Gastrocnemius medialis (tissue), 4 donors: ENCODE results near the gene DBNL. TPM values are rescaled to one million over a fixed set of nuclear protein-coding genes. Genes with fewer than 3 reads are reported as not detected.

Experiments used
- ATAC-seq, 2 donors: fragments of 150-250 bp; one replicate each; pipeline ENCODE4 v1.9.1; 2016
- DNase-seq, 2 donors: peaks; one replicate each; pipeline ENCODE4 v3.0.0-alpha.2; 2019
- H3K27ac ChIP-seq, 4 donors: fragments of 200-600 bp; sonication (generic); 1 replicate in 1 of 4; 2 replicates in 3 of 4; pipeline ENCODE4 v1.5.1; 2016 to 2018; ENCODE audit warnings: mild to moderate bottlenecking in 2 of 4, moderate library complexity in 1 of 4
- H3K27me3 ChIP-seq, 3 donors: fragments of 200-600 bp; sonication (generic) in 2 of 3; 1 replicate in 1 of 3; 2 replicates in 2 of 3; pipeline versions ENCODE4 v1.5.1 to v1.6.0; 2016 to 2019; ENCODE audit warnings: mild to moderate bottlenecking in 1 of 3, moderate library complexity in 1 of 3
- H3K36me3 ChIP-seq, 2 donors: fragments of 200-600 bp; sonication (generic) in 1 of 2; one replicate each; pipeline ENCODE4 v1.5.1; 2017 to 2018
- H3K4me1 ChIP-seq, 2 donors: fragments of 200-600 bp; sonication (generic) in 1 of 2; one replicate each; pipeline ENCODE4 v1.5.1; 2016 to 2017; ENCODE audit warnings: mild to moderate bottlenecking in 2 of 2
- H3K4me3 ChIP-seq, 4 donors: fragments of 200-600 bp; sonication (generic) in 3 of 4; 1 replicate in 1 of 4; 2 replicates in 3 of 4; pipeline ENCODE4 v1.5.1; 2016 to 2019; ENCODE audit warnings: mild to moderate bottlenecking in 2 of 4
- H3K9me3 ChIP-seq, 3 donors: fragments of 200-600 bp; sonication (generic) in 2 of 3; 1 replicate in 1 of 3; 2 replicates in 2 of 3; pipeline ENCODE4 v1.5.1; 2016 to 2019
- CTCF ChIP-seq, 5 experiments: fragments of 450-650 bp in 3 of 5; fragments of 200-600 bp in 2 of 5; sonication (generic) in 2 of 5; IDR thresholded peaks in 4 of 5; conservative IDR thresholded peaks in 1 of 5; 1 replicate in 4 of 5; 2 replicates in 1 of 5; pipeline ENCODE4 v1.5.1; 2016 to 2019; ENCODE audit warnings: antibody characterized with exemption in 5 of 5, mild to moderate bottlenecking in 3 of 5, moderate library complexity in 3 of 5
- POLR2A ChIP-seq, 2 donors: fragments of 450-650 bp; IDR thresholded peaks; one replicate each; pipeline ENCODE4 v1.6.1; 2017; ENCODE audit warnings: antibody characterized with exemption in 2 of 2, mild to moderate bottlenecking in 2 of 2, moderate library complexity in 2 of 2
- in situ Hi-C, 4 donors: fragments of 200-750 bp; cut with MboI; loops; one replicate each; pipeline versions ENCODE4 v1.15.0 to v1.8.0; 2017; ENCODE audit warnings: low sequenced_read_pairs in 4 of 4
- intact Hi-C: fragments of 100-400 bp; cut with DNase I; formaldehyde crosslinking; loops from one replicate; pipeline ENCODE4 v1.15.1; 2023; ENCODE audit warnings: low total_unique reads
- total RNA-seq, 4 donors: library from RNA; depleted of rRNA; stranded (reverse); fragments of >200 nt; gene quantifications; one replicate each; pipeline versions ENCODE4 v1.1.0 to v1.2.3, GENCODE V29; 2016

DBNL gene
- total RNA-seq, 4 donors from 2014 or later, result 48.0 to 77.2 (median 56.0) TPM

- DNase-seq (no peak), ATAC-seq (no peak)
- intact Hi-C loops (no loop called here), in situ Hi-C loops (no loop called here)
- TF ChIP-seq CTCF (IDR thresholded peaks at IDR 0.05 in 4 of 5, conservative IDR thresholded peaks at IDR 0.05 in 1 of 5) (no peak), POLR2A (IDR thresholded peaks at IDR 0.05) (no peak)
- Histone ChIP-seq H3K9me3 (no peaks in the 10 kb centered on the region), H3K36me3 (no peaks in the 10 kb centered on the region), H3K4me1 (no peaks in the 10 kb centered on the region), H3K4me3 (no peak overlapping the region), H3K27me3 (no peaks in the 10 kb centered on the region), H3K27ac (no peak overlapping the region)
These were observed 51.9 kb downstream of the DBNL start for GRCh38 chr7:44096326-44096881.

GRCh38 chr7:44097064-44097932 is 52.8 kb downstream of the DBNL start:
- in situ Hi-C loops, result no loop called here
- Histone ChIP-seq H3K27me3 (no peaks in the 10 kb centered on the region), H3K4me3 (no peak overlapping the region), H3K9me3 (no peaks in the 10 kb centered on the region), H3K4me1 (no peaks in the 10 kb centered on the region), H3K27ac (no peak overlapping the region), H3K36me3 (no peaks in the 10 kb centered on the region)
- TF ChIP-seq CTCF (IDR thresholded peaks at IDR 0.05 in 4 of 5, conservative IDR thresholded peaks at IDR 0.05 in 1 of 5) (no peak), POLR2A (IDR thresholded peaks at IDR 0.05) (no peak)
- DNase-seq, result no peak
- intact Hi-C loops, result no loop called here
- no peak for ATAC-seq

- H3K4me3 ChIP-seq, result no peak overlapping the region
- in situ Hi-C loops (no loop called here), intact Hi-C loops (no loop called here)
- H3K27ac ChIP-seq, result no peak overlapping the region
- H3K27me3 ChIP-seq, result no peaks in the 10 kb centered on the region
- no peak for DNase-seq
- H3K4me1 ChIP-seq, result no peaks in the 10 kb centered on the region
- TF ChIP-seq POLR2A (IDR thresholded peaks at IDR 0.05), result no peak
- no peak for TF ChIP-seq CTCF (IDR thresholded peaks at IDR 0.05 in 4 of 5, conservative IDR thresholded peaks at IDR 0.05 in 1 of 5)
- no peaks in the 10 kb centered on the region for H3K36me3 ChIP-seq
- no peak for ATAC-seq
- H3K9me3 ChIP-seq, result no peaks in the 10 kb centered on the region
These were observed 53.9 kb downstream of the DBNL start for GRCh38 chr7:44098092-44099068.

GRCh38 chr7:44099669-44100068 is 55.2 kb downstream of the DBNL start:
- in situ Hi-C loops (no loop called here), intact Hi-C loops (no loop called here)
- DNase-seq (no peak), ATAC-seq (no peak)
- TF ChIP-seq CTCF (IDR thresholded peaks at IDR 0.05 in 4 of 5, conservative IDR thresholded peaks at IDR 0.05 in 1 of 5) (no peak), POLR2A (IDR thresholded peaks at IDR 0.05) (no peak)
- Histone ChIP-seq H3K4me3 (no peak overlapping the region), H3K27me3 (peaks cover 2 to 5% (median 3%) of the 10 kb centered on the region in 3 donors), H3K4me1 (no peaks in the 10 kb centered on the region), H3K9me3 (no peaks in the 10 kb centered on the region), H3K36me3 (no peaks in the 10 kb centered on the region), H3K27ac (no peak overlapping the region)
